22Rv1 (cell line): ENCODE measurements around the gene PCK2.

ENCODE experiments used
- CTCF ChIP-seq: fragments of 450-650 bp; IDR thresholded peaks from 2 replicates; pipeline ENCODE4 v1.5.1; 2017; ENCODE audit warnings: mild to moderate bottlenecking
- ZFX ChIP-seq: fragments of 450-650 bp; IDR thresholded peaks from 2 replicates; pipeline ENCODE4 v1.6.1; 2017; ENCODE audit warnings: antibody characterized with exemption, borderline replicate concordance

GRCh38 chr14:24132061-24132685, 38.1 kb downstream of the PCK2 start:
- TF ChIP-seq CTCF, result no peak
- no peak for TF ChIP-seq ZFX
